H1 (cell line): ENCODE data around the gene NHEJ1. TPM values are rescaled to one million over a fixed set of nuclear protein-coding genes. Genes with fewer than 3 reads are reported as not detected.

ENCODE experiments used
- ASH2L ChIP-seq: fragments of 200-600, 300-600 bp; sonication (generic); IDR thresholded peaks from one replicate; pipeline ENCODE4 v1.7.1; 2017; ENCODE audit warnings: low read length
- BRCA1 ChIP-seq: IDR thresholded peaks from 2 replicates; pipeline ENCODE4 v1.6.1; 2012; ENCODE audit warnings: low read depth, low read length, improper control_type of control experiment
- CEBPB ChIP-seq: IDR thresholded peaks from 2 replicates; pipeline ENCODE4 v1.6.1; 2012; ENCODE audit warnings: low read depth, low read length
- CHD7 ChIP-seq: fragments of 300-600 bp; sonication (generic); IDR thresholded peaks from 2 replicates; pipeline ENCODE4 v1.7.1; 2012; ENCODE audit warnings: low read length, moderate library complexity, mild to moderate bottlenecking, inconsistent platforms; ENCODE audit not compliant: insufficient replicate concordance
- E2F6 ChIP-seq: IDR thresholded peaks from 2 replicates; pipeline ENCODE4 v1.6.1; 2012; ENCODE audit warnings: inconsistent platforms
- KDM4A ChIP-seq: IDR thresholded peaks from one replicate; pipeline ENCODE4 v1.7.1; 2012; ENCODE audit warnings: low read depth, mild to moderate bottlenecking, moderate library complexity, low read length, inconsistent platforms; ENCODE audit not compliant: severe bottlenecking
- RBBP5 ChIP-seq: IDR thresholded peaks from 2 replicates; pipeline ENCODE4 v1.7.1; 2012; ENCODE audit warnings: low read depth, mild to moderate bottlenecking, inconsistent platforms, low read length, moderate library complexity, borderline replicate concordance
- SIRT6 ChIP-seq: IDR thresholded peaks from one replicate; pipeline ENCODE4 v1.7.1; 2012; ENCODE audit warnings: low read length, inconsistent platforms
- SP2 ChIP-seq: IDR thresholded peaks from 2 replicates; pipeline ENCODE4 v1.6.1; 2012; ENCODE audit warnings: mild to moderate bottlenecking, low read length, inconsistent platforms
- SRF ChIP-seq: IDR thresholded peaks from 2 replicates; pipeline ENCODE4 v1.6.1; 2011; ENCODE audit warnings: mild to moderate bottlenecking, low read depth, low read length, moderate library complexity
- TBP ChIP-seq: IDR thresholded peaks from 2 replicates; pipeline ENCODE4 v1.6.1; 2011; ENCODE audit warnings: low read depth, low read length, improper control_type of control experiment
- YY1 ChIP-seq: IDR thresholded peaks from 2 replicates; pipeline ENCODE4 v1.6.1; 2011; ENCODE audit warnings: low read depth, mild to moderate bottlenecking, low read length
- polyA plus RNA-seq, 7 experiments: library from polyadenylated mRNA; depleted of rRNA in 3 of 7; stranded (reverse) in 5 of 7; unstranded in 2 of 7; fragments of >200 nt in 5 of 7; fragments of 200-250 nt in 2 of 7; gene quantifications; 1 replicate in 5 of 7; 2 replicates in 1 of 7; 4 replicates in 1 of 7; pipeline versions ENCODE4 v1.2.1 to v1.2.3, GENCODE V29; 2011 to 2013; ENCODE audit warnings: missing spikeins in 2 of 7, mixed read lengths in 2 of 7
- total RNA-seq: library from RNA; stranded (reverse); fragmentation: NEBNext Ultra II Directional; extraction: Animal tissue kit (Norgen Biotek cat#: 25700); gene quantifications from 2 replicates; pipeline ENCODE4 v1.2.1, GENCODE V29; 2021

NHEJ1 gene
- total and polyA plus RNA-seq, 2 of the 8 experiments (the other 6 are each of a cell fraction or from before 2014, with no cell fraction given): 22.7 to 24.1 TPM

GRCh38 chr2:219027511-219028055 lies 133.0 kb downstream of the NHEJ1 start (continued):
- TF ChIP-seq CHD7: no peak
- TF ChIP-seq RBBP5: no peak
- TF ChIP-seq BRCA1: no peak
- TF ChIP-seq KDM4A: no peak
- no peak for TF ChIP-seq SRF
- TF ChIP-seq ASH2L: no peak
- no peak for TF ChIP-seq CEBPB
- TF ChIP-seq SP2: no peak
- no peak for TF ChIP-seq SIRT6
- TF ChIP-seq YY1: no peak
- TF ChIP-seq TBP: no peak
- TF ChIP-seq E2F6: no peak
